GM21447 (cell line): Measurements from ENCODE around the gene SRPRB.
A peak's percentile ranks its signal among the peaks of the same experiment; 100 is the strongest.

Source experiments
- ATAC-seq: cut with Tn5 transposase; IDR thresholded peaks from one replicate; pipeline ENCODE4 v1.9.1; 2021; ENCODE audit not compliant: unreplicated experiment

The SRPRB gene

GRCh38 chr3:133805702-133806475, at the start of gene SRPRB:
Gene SRPRB, plus strand, starts transcription at chr3:133805815. Its CDS starts 34 bp downstream, at chr3:133805849.
- peak; percentile 98 for ATAC-seq

GRCh38 chr3:133756716-133757694, 48.6 kb upstream of the SRPRB start:
- no peak for ATAC-seq

- no peak for ATAC-seq
Measured at GRCh38 chr3:133757701-133758567, 47.7 kb upstream of the SRPRB start.

- ATAC-seq = no peak
Measured at GRCh38 chr3:133758568-133758928, 47.1 kb upstream of the SRPRB start.

GRCh38 chr3:133758964-133759739, 46.5 kb upstream of the SRPRB start:
- ATAC-seq = no peak

GRCh38 chr3:133759740-133760305, 45.8 kb upstream of the SRPRB start:
- ATAC-seq = no peak

- no peak for ATAC-seq
Measured at GRCh38 chr3:133760916-133761315, 44.7 kb upstream of the SRPRB start.

GRCh38 chr3:133761605-133762484, 43.8 kb upstream of the SRPRB start:
- ATAC-seq = no peak

GRCh38 chr3:133762539-133762938, 43.1 kb upstream of the SRPRB start:
- ATAC-seq = no peak

GRCh38 chr3:133763797-133764683, 41.6 kb upstream of the SRPRB start:
- ATAC-seq = no peak

GRCh38 chr3:133765256-133765655, 40.4 kb upstream of the SRPRB start:
- ATAC-seq = no peak

- no peak for ATAC-seq
Measured at GRCh38 chr3:133767607-133768006, 38.0 kb upstream of the SRPRB start.

GRCh38 chr3:133769536-133769935, 36.1 kb upstream of the SRPRB start:
- no peak for ATAC-seq

GRCh38 chr3:133773732-133774131, 31.9 kb upstream of the SRPRB start:
- ATAC-seq = no peak

GRCh38 chr3:133775309-133775708, 30.3 kb upstream of the SRPRB start:
- no peak for ATAC-seq

- no peak for ATAC-seq
Measured at GRCh38 chr3:133775835-133776234, 29.8 kb upstream of the SRPRB start.

GRCh38 chr3:133776794-133777438, 28.7 kb upstream of the SRPRB start:
- ATAC-seq = no peak
